HEK293 (cell line): ENCODE measurements around the gene ZBTB14.

Experiments
- CTCF ChIA-PET: fragments of 350-600 bp; formaldehyde crosslinking; extraction: SDS; loops from one replicate; lab custom pipeline; 2021; ENCODE audit warnings: antibody characterized with exemption; lab: Yijun Ruan, JAX
- POLR2A ChIA-PET: fragments of 300-600 bp; formaldehyde crosslinking; extraction: SDS; loops from one replicate; lab custom pipeline; 2020; ENCODE audit warnings: antibody characterized with exemption, inconsistent platforms; lab: Yijun Ruan, JAX
- H3K27ac ChIP-seq: fragments of 200-500 bp; sonication (Bioruptor generic); 2 replicates; pipeline ENCODE4 v1.5.1; 2014; ENCODE audit warnings: low read depth, low read length, control low read depth, inconsistent platforms; ENCODE audit errors: extremely low read depth
- H3K36me3 ChIP-seq, 2 experiments: fragments of 200-500 bp in 1 of 2; sonication (Bioruptor generic) in 1 of 2; 1 replicate in 1 of 2; 2 replicates in 1 of 2; pipeline ENCODE4 v1.5.1; 2014 to 2017; ENCODE audit warnings: inconsistent platforms in 2 of 2, low read length in 2 of 2; ENCODE audit not compliant: control insufficient read depth in 2 of 2, insufficient read depth in 1 of 2
- H3K4me1 ChIP-seq: fragments of 200-500 bp; sonication (Bioruptor generic); 2 replicates; pipeline ENCODE4 v1.5.1; 2014; ENCODE audit warnings: mild to moderate bottlenecking, low read length, inconsistent platforms; ENCODE audit not compliant: control insufficient read depth, insufficient read depth
- H3K4me3 ChIP-seq: 2 replicates; pipeline ENCODE4 v1.5.1; 2011; ENCODE audit warnings: low read depth, mild to moderate bottlenecking, control low read depth, low read length, moderate library complexity
- H3K9me3 ChIP-seq: fragments of 200-500 bp; sonication (Bioruptor generic); 2 replicates; pipeline ENCODE4 v1.5.1; 2014; ENCODE audit warnings: low read depth, low read length, inconsistent platforms; ENCODE audit not compliant: control insufficient read depth, insufficient read depth
- INSM2 ChIP-seq: fragments of 450-650 bp; formaldehyde crosslinking; IDR thresholded peaks from 2 replicates; pipeline ENCODE4 v1.5.1; 2016; ENCODE audit warnings: missing biosample characterization, missing genetic modification characterization
- KLF1 ChIP-seq: fragments of 450-650 bp; formaldehyde crosslinking; IDR thresholded peaks from 2 replicates; pipeline ENCODE4 v1.5.1; 2016; ENCODE audit warnings: missing biosample characterization, missing genetic modification characterization
- MEIS1 ChIP-seq: sonication (generic); formaldehyde crosslinking; IDR thresholded peaks from 2 replicates; pipeline ENCODE4 v1.8.1; 2022; ENCODE audit warnings: missing genetic modification reagents, mild to moderate bottlenecking, borderline replicate concordance
- TCF7L2 ChIP-seq: IDR thresholded peaks from 2 replicates; pipeline ENCODE4 v1.6.1; 2011; ENCODE audit warnings: low read depth, mild to moderate bottlenecking, inconsistent platforms, low read length, moderate library complexity, borderline replicate concordance
- TRIM28 ChIP-seq: IDR thresholded peaks from 2 replicates; pipeline ENCODE4 v1.6.1; 2011; ENCODE audit warnings: low read length, control low read depth, borderline replicate concordance
- ZBTB10 ChIP-seq: fragments of 450-650 bp; formaldehyde crosslinking; IDR thresholded peaks from 2 replicates; pipeline ENCODE4 v1.5.1; 2016; ENCODE audit warnings: missing biosample characterization, missing genetic modification characterization
- ZFP69B ChIP-seq: fragments of 450-650 bp; formaldehyde crosslinking; IDR thresholded peaks from 2 replicates; pipeline ENCODE4 v1.5.1; 2016; ENCODE audit warnings: missing biosample characterization, missing genetic modification characterization
- ZNF10 ChIP-seq: fragments of 450-650 bp; formaldehyde crosslinking; IDR thresholded peaks from 2 replicates; pipeline ENCODE4 v1.5.1; 2017; ENCODE audit warnings: missing biosample characterization, missing genetic modification characterization
- ZNF174 ChIP-seq: fragments of 450-650 bp; formaldehyde crosslinking; IDR thresholded peaks from 2 replicates; pipeline ENCODE4 v1.5.0; 2017; ENCODE audit warnings: missing biosample characterization, mild to moderate bottlenecking, missing genetic modification characterization
- ZNF24 ChIP-seq: fragments of 450-650 bp; formaldehyde crosslinking; IDR thresholded peaks from 2 replicates; pipeline ENCODE4 v1.5.1; 2016; ENCODE audit warnings: missing biosample characterization, missing genetic modification characterization
- ZNF416 ChIP-seq: fragments of 450-650 bp; formaldehyde crosslinking; IDR thresholded peaks from 2 replicates; pipeline ENCODE4 v1.5.1; 2016; ENCODE audit warnings: missing biosample characterization, missing genetic modification characterization
- ZNF626 ChIP-seq: fragments of 450-650 bp; sonication (Bioruptor Pico); formaldehyde crosslinking; IDR thresholded peaks from 2 replicates; pipeline ENCODE4 v1.5.1; 2018; ENCODE audit warnings: missing biosample characterization, missing genetic modification characterization, inconsistent platforms
- ZNF660 ChIP-seq: fragments of 450-650 bp; IDR thresholded peaks from 2 replicates; pipeline ENCODE4 v1.5.1; 2018; ENCODE audit warnings: missing biosample characterization, mild to moderate bottlenecking, missing genetic modification characterization
- ZNF692 ChIP-seq: fragments of 450-650 bp; formaldehyde crosslinking; IDR thresholded peaks from 2 replicates; pipeline ENCODE4 v1.5.1; 2016; ENCODE audit warnings: missing biosample characterization, missing genetic modification characterization
- TF ChIP-seq, protein P1 (sequence below): fragments of 450-650 bp; formaldehyde crosslinking; IDR thresholded peaks from 2 replicates; pipeline ENCODE4 v1.5.1; 2016; ENCODE audit warnings: missing biosample characterization, missing genetic modification characterization, borderline replicate concordance
- TF ChIP-seq, protein P2 (sequence below): fragments of 450-650 bp; formaldehyde crosslinking; IDR thresholded peaks from 2 replicates; pipeline ENCODE4 v1.5.1; 2016; ENCODE audit warnings: missing biosample characterization, missing genetic modification characterization, borderline replicate concordance

Gene ZBTB14

DNA sequence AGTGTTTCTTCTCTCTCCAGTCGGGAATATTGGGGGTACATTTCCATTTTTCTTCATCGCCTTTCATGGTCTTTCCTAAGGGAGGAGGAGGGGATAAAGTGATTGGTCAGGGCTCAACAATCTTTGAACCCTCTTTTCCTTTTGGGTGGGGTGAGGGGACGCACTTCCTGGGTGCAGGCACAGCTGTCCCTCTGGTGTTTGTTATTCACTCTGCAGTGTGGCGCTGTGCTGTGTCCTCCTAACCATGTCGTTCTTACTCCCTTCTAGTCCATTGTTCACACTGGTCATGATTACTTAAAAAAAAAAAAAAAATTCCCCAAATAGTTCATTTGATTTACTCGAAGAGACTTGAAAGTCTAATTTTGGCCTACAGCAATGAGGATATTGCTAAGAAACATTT lies 44.4 kb downstream of the ZBTB14 start:
- TF ChIP-seq ZNF626 = no peak
- TF ChIP-seq MEIS1 (CRISPR knock-in tag) = no peak
- no peak for TF ChIP-seq ZNF416 (tag by site-specific recombination)
- POLR2A ChIA-PET = no interaction called here
- H3K36me3 ChIP-seq = no peaks in the 10 kb centered on the region
- H3K27ac ChIP-seq = no peak overlapping the region
- CTCF ChIA-PET = no interaction called here
- no peaks in the 10 kb centered on the region for H3K4me1 ChIP-seq
- H3K4me3 ChIP-seq = no peak overlapping the region
- no peaks in the 10 kb centered on the region for H3K9me3 ChIP-seq

DNA sequence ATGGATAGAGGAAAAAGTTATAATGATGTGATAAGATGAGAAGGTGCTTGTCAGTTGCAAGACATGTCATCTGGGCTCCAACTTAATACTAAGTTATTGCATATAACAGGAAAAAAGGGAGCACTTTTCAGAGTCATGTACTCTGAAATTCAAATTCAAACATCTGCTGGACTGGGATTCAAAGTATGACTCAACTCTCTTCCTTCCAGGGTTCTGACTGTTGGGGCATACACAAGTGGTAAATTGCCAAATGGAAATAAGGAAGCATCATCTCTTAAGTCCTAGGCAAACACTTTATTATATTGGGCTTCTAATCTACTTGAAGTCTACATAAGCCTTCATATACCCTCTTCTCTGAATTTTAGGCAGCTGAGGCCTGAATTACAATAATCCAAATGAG lies 44.9 kb downstream of the ZBTB14 start:
- Histone ChIP-seq H3K9me3 (no peaks in the 10 kb centered on the region), H3K4me3 (no peak overlapping the region), H3K27ac (no peak overlapping the region), H3K36me3 (no peaks in the 10 kb centered on the region), H3K4me1 (no peaks in the 10 kb centered on the region)
- ChIA-PET POLR2A (no interaction called here), CTCF (no interaction called here)
- TF ChIP-seq KLF1 (tag by site-specific recombination) = no peak
- no peak for TF ChIP-seq ZNF692 (tag by site-specific recombination)
- TF ChIP-seq ZFP69B (tag by site-specific recombination) = no peak
- no peak for TF ChIP-seq MEIS1 (CRISPR knock-in tag)
- no peak for TF ChIP-seq TCF7L2

- H3K4me1 ChIP-seq = no peaks in the 10 kb centered on the region
- no peak overlapping the region for H3K27ac ChIP-seq
- ChIA-PET POLR2A (no interaction called here), CTCF (no interaction called here)
- H3K9me3 ChIP-seq = no peaks in the 10 kb centered on the region
- H3K36me3 ChIP-seq = no peaks in the 10 kb centered on the region; a peak in 1 of 3 replicates
- H3K4me3 ChIP-seq = no peak overlapping the region
- no peak for TF ChIP-seq ZNF174
- TF ChIP-seq, protein P1, sequence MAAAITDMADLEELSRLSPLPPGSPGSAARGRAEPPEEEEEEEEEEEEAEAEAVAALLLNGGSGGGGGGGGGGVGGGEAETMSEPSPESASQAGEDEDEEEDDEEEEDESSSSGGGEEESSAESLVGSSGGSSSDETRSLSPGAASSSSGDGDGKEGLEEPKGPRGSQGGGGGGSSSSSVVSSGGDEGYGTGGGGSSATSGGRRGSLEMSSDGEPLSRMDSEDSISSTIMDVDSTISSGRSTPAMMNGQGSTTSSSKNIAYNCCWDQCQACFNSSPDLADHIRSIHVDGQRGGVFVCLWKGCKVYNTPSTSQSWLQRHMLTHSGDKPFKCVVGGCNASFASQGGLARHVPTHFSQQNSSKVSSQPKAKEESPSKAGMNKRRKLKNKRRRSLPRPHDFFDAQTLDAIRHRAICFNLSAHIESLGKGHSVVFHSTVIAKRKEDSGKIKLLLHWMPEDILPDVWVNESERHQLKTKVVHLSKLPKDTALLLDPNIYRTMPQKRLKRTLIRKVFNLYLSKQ (tag by site-specific recombination) = no peak
- no peak for TF ChIP-seq ZNF24 (tag by site-specific recombination)
- no peak for TF ChIP-seq TRIM28
- TF ChIP-seq ZNF660 = no peak
- no peak for TF ChIP-seq INSM2 (tag by site-specific recombination)
- no peak for TF ChIP-seq ZBTB10 (tag by site-specific recombination)
- TF ChIP-seq ZNF10 (tag by site-specific recombination) = no peak
- TF ChIP-seq, protein P2, sequence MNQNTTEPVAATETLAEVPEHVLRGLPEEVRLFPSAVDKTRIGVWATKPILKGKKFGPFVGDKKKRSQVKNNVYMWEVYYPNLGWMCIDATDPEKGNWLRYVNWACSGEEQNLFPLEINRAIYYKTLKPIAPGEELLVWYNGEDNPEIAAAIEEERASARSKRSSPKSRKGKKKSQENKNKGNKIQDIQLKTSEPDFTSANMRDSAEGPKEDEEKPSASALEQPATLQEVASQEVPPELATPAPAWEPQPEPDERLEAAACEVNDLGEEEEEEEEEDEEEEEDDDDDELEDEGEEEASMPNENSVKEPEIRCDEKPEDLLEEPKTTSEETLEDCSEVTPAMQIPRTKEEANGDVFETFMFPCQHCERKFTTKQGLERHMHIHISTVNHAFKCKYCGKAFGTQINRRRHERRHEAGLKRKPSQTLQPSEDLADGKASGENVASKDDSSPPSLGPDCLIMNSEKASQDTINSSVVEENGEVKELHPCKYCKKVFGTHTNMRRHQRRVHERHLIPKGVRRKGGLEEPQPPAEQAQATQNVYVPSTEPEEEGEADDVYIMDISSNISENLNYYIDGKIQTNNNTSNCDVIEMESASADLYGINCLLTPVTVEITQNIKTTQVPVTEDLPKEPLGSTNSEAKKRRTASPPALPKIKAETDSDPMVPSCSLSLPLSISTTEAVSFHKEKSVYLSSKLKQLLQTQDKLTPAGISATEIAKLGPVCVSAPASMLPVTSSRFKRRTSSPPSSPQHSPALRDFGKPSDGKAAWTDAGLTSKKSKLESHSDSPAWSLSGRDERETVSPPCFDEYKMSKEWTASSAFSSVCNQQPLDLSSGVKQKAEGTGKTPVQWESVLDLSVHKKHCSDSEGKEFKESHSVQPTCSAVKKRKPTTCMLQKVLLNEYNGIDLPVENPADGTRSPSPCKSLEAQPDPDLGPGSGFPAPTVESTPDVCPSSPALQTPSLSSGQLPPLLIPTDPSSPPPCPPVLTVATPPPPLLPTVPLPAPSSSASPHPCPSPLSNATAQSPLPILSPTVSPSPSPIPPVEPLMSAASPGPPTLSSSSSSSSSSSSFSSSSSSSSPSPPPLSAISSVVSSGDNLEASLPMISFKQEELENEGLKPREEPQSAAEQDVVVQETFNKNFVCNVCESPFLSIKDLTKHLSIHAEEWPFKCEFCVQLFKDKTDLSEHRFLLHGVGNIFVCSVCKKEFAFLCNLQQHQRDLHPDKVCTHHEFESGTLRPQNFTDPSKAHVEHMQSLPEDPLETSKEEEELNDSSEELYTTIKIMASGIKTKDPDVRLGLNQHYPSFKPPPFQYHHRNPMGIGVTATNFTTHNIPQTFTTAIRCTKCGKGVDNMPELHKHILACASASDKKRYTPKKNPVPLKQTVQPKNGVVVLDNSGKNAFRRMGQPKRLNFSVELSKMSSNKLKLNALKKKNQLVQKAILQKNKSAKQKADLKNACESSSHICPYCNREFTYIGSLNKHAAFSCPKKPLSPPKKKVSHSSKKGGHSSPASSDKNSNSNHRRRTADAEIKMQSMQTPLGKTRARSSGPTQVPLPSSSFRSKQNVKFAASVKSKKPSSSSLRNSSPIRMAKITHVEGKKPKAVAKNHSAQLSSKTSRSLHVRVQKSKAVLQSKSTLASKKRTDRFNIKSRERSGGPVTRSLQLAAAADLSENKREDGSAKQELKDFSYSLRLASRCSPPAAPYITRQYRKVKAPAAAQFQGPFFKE (tag by site-specific recombination) = no peak
These were observed 50.6 kb downstream of the ZBTB14 start for GRCh38 chr18:5244941-5245340.
